Panc1 (cell line): ENCODE results near the gene SARNP. TPM values are rescaled to one million over a fixed set of nuclear protein-coding genes. Genes with fewer than 3 reads are reported as not detected.

Experiments used
- ATAC-seq: fragments of 200-7000 bp; cut with Tn5 transposase; 2 replicates; pipeline ENCODE4 v1.9.1; 2020; ENCODE audit warnings: mild to moderate bottlenecking, moderate library complexity
- BruUV-seq: library from RNA; stranded (reverse); fragments of 400-500 nt; replicated peaks from 2 replicates; lab custom pipeline; 2021; lab: Mats Ljungman, UMichigan
- CTCF ChIA-PET: fragments of 300-600 bp; sonication (Branson Sonifier 250); formaldehyde crosslinking; loops from one replicate; lab custom pipeline; 2022; ENCODE audit warnings: antibody characterized with exemption; lab: Charles Lee
- POLR2A ChIA-PET: fragments of 300-600 bp; sonication (Branson Sonifier 250); formaldehyde crosslinking; loops from one replicate; lab custom pipeline; 2022; ENCODE audit warnings: antibody characterized with exemption; lab: Charles Lee
- DNase-seq: peaks from one replicate; pipeline ENCODE4 v3.0.0-alpha.2; 2010; ENCODE audit warnings: low read depth, low spot score
- H3K27ac ChIP-seq: 2 replicates; pipeline ENCODE4 v1.5.1; 2011; ENCODE audit warnings: mild to moderate bottlenecking, low read length, inconsistent platforms
- H3K27me3 ChIP-seq: fragments of 200-500 bp; sonication (Bioruptor generic); 2 replicates; pipeline ENCODE4 v1.6.0; 2014; ENCODE audit warnings: low read length, inconsistent platforms; ENCODE audit not compliant: control insufficient read depth, insufficient read depth
- H3K36me3 ChIP-seq: fragments of 200-500 bp; sonication (Bioruptor generic); 2 replicates; pipeline ENCODE4 v1.5.1; 2014; ENCODE audit warnings: inconsistent platforms, mild to moderate bottlenecking, low read length, moderate library complexity; ENCODE audit not compliant: control insufficient read depth, insufficient read depth
- H3K4me1 ChIP-seq: 2 replicates; pipeline ENCODE4 v1.5.1; 2011; ENCODE audit warnings: inconsistent platforms, mild to moderate bottlenecking, low read length, moderate library complexity; ENCODE audit not compliant: control insufficient read depth, insufficient read depth
- H3K4me3 ChIP-seq, 2 experiments: 2 replicates each; pipeline ENCODE4 v1.5.1; 2011 to 2012; ENCODE audit warnings: low read depth in 2 of 2, low read length in 2 of 2, mild to moderate bottlenecking in 2 of 2, inconsistent platforms in 1 of 2, moderate library complexity in 1 of 2
- H3K9me3 ChIP-seq: fragments of 200-500 bp; sonication (Bioruptor generic); 2 replicates; pipeline ENCODE4 v1.5.1; 2014; ENCODE audit warnings: low read depth, mild to moderate bottlenecking, inconsistent platforms, low read length, moderate library complexity; ENCODE audit not compliant: control insufficient read depth, insufficient read depth
- POLR2AphosphoS5 ChIP-seq: IDR thresholded peaks from 2 replicates; pipeline ENCODE4 v1.6.1; 2012; ENCODE audit warnings: mild to moderate bottlenecking, low read depth, low read length, moderate library complexity
- SIN3A ChIP-seq: IDR thresholded peaks from 2 replicates; pipeline ENCODE4 v1.6.1; 2012; ENCODE audit warnings: low read depth, mild to moderate bottlenecking, low read length, moderate library complexity, borderline replicate concordance; ENCODE audit not compliant: insufficient read depth
- TCF7L2 ChIP-seq: IDR thresholded peaks from 2 replicates; pipeline ENCODE4 v1.6.1; 2011; ENCODE audit warnings: mild to moderate bottlenecking, low read depth, low read length, inconsistent platforms
- in situ Hi-C: cut with HindIII; loops from 2 replicates; pipeline ENCODE4 v1.10.0; 2016; ENCODE audit warnings: low sequenced_read_pairs, low pct_unique_long_range_greater_than_20kb
- intact Hi-C: fragments of 100-400 bp; cut with micrococcal nuclease; formaldehyde crosslinking; loops from one replicate; pipeline ENCODE4 v1.10.0; 2022; ENCODE audit not compliant: unreplicated experiment
- total RNA-seq: library from RNA; stranded (reverse); gene quantifications from one replicate; pipeline ENCODE4 v1.2.1, GENCODE V29; 2021; ENCODE audit not compliant: unreplicated experiment
- TF ChIP-seq, protein P1 (sequence below): fragments of 450-650 bp; IDR thresholded peaks from 2 replicates; pipeline ENCODE4 v1.5.1; 2017; ENCODE audit warnings: mild to moderate bottlenecking
- TF ChIP-seq, protein P2 (sequence below), 2 experiments: IDR thresholded peaks; 2 replicates each; pipeline ENCODE4 v1.6.1; 2011 to 2012; ENCODE audit warnings: low read depth in 2 of 2, control low read depth in 1 of 2, low read length in 1 of 2, mild to moderate bottlenecking in 1 of 2, moderate library complexity in 1 of 2; ENCODE audit not compliant: insufficient read depth in 1 of 2

SARNP gene
- total RNA-seq, 1 experiment from 2014 or later: 69.3 TPM

DNA sequence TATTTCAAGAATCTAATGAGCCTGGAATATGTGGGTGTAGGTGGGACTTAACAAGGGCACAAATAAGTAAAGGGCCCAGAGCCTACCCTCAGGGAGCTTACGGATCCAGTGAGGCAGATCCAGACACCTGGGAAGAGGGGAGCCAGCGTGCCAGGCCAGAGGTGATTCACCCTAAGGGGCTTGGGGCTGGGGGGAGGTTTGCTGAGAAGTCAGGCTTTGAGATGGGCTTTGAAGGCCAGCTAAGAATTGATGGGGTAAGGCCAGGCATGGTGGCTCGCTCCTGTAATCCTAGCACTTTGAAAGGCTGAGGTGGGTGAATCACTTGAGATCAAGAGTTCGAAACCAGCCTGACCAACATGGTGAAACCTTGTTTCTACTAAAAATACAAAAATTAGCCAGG is 25.9 kb upstream of the SARNP start:
- Histone ChIP-seq H3K9me3 (no peaks in the 10 kb centered on the region), H3K4me3 (no peak overlapping the region), H3K4me1 (no peaks in the 10 kb centered on the region), H3K27me3 (no peaks in the 10 kb centered on the region), H3K27ac (no peak overlapping the region), H3K36me3 (no peaks in the 10 kb centered on the region)
- TF ChIP-seq POLR2AphosphoS5: no peak
- no peak for TF ChIP-seq TCF7L2
- TF ChIP-seq SIN3A: no peak
- TF ChIP-seq, protein P1, sequence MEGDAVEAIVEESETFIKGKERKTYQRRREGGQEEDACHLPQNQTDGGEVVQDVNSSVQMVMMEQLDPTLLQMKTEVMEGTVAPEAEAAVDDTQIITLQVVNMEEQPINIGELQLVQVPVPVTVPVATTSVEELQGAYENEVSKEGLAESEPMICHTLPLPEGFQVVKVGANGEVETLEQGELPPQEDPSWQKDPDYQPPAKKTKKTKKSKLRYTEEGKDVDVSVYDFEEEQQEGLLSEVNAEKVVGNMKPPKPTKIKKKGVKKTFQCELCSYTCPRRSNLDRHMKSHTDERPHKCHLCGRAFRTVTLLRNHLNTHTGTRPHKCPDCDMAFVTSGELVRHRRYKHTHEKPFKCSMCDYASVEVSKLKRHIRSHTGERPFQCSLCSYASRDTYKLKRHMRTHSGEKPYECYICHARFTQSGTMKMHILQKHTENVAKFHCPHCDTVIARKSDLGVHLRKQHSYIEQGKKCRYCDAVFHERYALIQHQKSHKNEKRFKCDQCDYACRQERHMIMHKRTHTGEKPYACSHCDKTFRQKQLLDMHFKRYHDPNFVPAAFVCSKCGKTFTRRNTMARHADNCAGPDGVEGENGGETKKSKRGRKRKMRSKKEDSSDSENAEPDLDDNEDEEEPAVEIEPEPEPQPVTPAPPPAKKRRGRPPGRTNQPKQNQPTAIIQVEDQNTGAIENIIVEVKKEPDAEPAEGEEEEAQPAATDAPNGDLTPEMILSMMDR: no peak
- in situ Hi-C loops (no loop called here), intact Hi-C loops (no loop called here)
- no TSS peak for BruUV-seq
- ChIA-PET CTCF (no interaction called here), POLR2A (interaction anchor here (0.6 kb wide), 1 partner anchor 119 kb away, joined by 6 read pairs; no protein-coding TSS in a partner anchor)
- ATAC-seq (no peak), DNase-seq (no peak)

DNA sequence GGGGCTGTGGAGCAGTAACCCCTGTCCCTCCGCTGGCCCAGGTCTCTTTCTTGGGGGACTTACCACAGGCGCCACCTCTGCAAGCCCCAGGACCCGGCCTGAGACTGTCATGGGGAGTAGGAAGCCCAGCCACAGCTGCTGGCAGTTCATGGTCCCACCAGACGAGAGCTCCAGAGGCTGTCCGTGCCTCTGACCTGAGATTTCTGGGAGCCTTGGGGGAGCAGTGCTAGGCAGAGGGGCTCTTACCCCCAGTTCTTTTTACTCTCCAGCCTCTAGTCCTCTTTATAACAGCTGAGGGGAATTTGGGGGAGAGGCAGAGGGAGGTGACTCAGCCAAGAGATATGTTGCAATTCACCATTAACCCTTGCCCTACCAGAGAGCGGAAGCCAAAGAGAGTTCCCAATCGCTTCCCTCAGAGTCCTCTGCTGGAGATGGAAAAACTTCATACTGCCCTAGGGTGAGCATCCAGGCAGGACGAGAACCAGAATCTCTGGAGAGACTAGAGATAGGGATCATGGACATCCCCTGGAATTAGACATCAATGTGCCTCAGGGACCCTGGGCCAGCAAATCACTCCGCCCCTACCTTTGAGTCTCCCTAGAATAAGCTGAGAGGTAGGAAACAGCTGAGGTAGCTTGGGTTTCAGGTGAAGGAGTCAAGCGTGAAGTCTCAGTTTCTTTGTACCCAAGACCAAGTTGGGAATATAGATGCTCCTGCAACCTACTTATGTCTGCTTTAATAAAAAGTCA is 25.3 kb upstream of the SARNP start, which contains the start of gene MMP19:
Gene MMP19 (minus strand): TSS at position 256 of the 749 bp plus-strand sequence. CDS start 106 bp downstream, at position 150.
- in situ Hi-C loops: no loop called here
- CTCF ChIA-PET: no interaction called here

More for the DNA sequence above, 25.3 kb upstream of the SARNP start, which contains the start of gene MMP19:
- ATAC-seq (no peak), DNase-seq (no peak)
- H3K27ac ChIP-seq: no peak within 1 kb of the TSS
- TF ChIP-seq, protein P1: no peak
- no peak for TF ChIP-seq POLR2AphosphoS5
- no peak for TF ChIP-seq SIN3A
- no peak for TF ChIP-seq TCF7L2
- TF ChIP-seq, protein P2, sequence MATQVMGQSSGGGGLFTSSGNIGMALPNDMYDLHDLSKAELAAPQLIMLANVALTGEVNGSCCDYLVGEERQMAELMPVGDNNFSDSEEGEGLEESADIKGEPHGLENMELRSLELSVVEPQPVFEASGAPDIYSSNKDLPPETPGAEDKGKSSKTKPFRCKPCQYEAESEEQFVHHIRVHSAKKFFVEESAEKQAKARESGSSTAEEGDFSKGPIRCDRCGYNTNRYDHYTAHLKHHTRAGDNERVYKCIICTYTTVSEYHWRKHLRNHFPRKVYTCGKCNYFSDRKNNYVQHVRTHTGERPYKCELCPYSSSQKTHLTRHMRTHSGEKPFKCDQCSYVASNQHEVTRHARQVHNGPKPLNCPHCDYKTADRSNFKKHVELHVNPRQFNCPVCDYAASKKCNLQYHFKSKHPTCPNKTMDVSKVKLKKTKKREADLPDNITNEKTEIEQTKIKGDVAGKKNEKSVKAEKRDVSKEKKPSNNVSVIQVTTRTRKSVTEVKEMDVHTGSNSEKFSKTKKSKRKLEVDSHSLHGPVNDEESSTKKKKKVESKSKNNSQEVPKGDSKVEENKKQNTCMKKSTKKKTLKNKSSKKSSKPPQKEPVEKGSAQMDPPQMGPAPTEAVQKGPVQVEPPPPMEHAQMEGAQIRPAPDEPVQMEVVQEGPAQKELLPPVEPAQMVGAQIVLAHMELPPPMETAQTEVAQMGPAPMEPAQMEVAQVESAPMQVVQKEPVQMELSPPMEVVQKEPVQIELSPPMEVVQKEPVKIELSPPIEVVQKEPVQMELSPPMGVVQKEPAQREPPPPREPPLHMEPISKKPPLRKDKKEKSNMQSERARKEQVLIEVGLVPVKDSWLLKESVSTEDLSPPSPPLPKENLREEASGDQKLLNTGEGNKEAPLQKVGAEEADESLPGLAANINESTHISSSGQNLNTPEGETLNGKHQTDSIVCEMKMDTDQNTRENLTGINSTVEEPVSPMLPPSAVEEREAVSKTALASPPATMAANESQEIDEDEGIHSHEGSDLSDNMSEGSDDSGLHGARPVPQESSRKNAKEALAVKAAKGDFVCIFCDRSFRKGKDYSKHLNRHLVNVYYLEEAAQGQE (IDR thresholded peaks at IDR 0.05; ENCODE audit: insufficient read depth in 1 of 2, low read depth in 2 of 2, low read length in 1 of 2): no peak
- POLR2A ChIA-PET: interaction anchor here (0.6 kb wide), 1 partner anchor 119 kb away, joined by 6 read pairs; no protein-coding TSS in a partner anchor
- no peaks in the 10 kb centered on the region for H3K27me3 ChIP-seq
- H3K4me1 ChIP-seq: no peaks in the 10 kb centered on the region
- no peaks in the 10 kb centered on the region for H3K9me3 ChIP-seq
- H3K36me3 ChIP-seq: no peaks in the 10 kb centered on the region
- intact Hi-C loops: no loop called here
- no TSS peak for BruUV-seq
- no peak within 1 kb of the TSS for H3K4me3 ChIP-seq
